HEK293T (cell line): Measurements from ENCODE around the gene FGF22.

ENCODE experiments used
- ARNT ChIP-seq: fragments of 450-650 bp; IDR thresholded peaks from 2 replicates; pipeline ENCODE4 v1.6.1; 2017; ENCODE audit warnings: mild to moderate bottlenecking
- CTBP1 ChIP-seq: fragments of 450-650 bp; IDR thresholded peaks from 2 replicates; pipeline ENCODE4 v1.6.1; 2016; ENCODE audit warnings: borderline replicate concordance
- ELF4 ChIP-seq: fragments of 450-650 bp; IDR thresholded peaks from 2 replicates; pipeline ENCODE4 v1.6.1; 2017; ENCODE audit warnings: antibody characterized with exemption
- FOXM1 ChIP-seq: fragments of 450-650 bp; IDR thresholded peaks from 2 replicates; pipeline ENCODE4 v1.6.1; 2017; ENCODE audit warnings: mild to moderate bottlenecking, borderline replicate concordance
- TARDBP ChIP-seq: fragments of 450-650 bp; IDR thresholded peaks from 2 replicates; pipeline ENCODE4 v1.6.1; 2016
- ZNF384 ChIP-seq: fragments of 450-650 bp; IDR thresholded peaks from 2 replicates; pipeline ENCODE4 v1.6.1; 2016

GRCh38 chr19:617551-618246 lies 22.0 kb upstream of the FGF22 start:
- no peak for TF ChIP-seq FOXM1
- no peak for TF ChIP-seq TARDBP
- TF ChIP-seq ARNT = no peak
- TF ChIP-seq ELF4 = no peak
- no peak for TF ChIP-seq ZNF384
- TF ChIP-seq CTBP1 = no peak
